Measurements from ENCODE around the gene BMP7. TPM values are rescaled to one million over a fixed set of nuclear protein-coding genes. Genes with fewer than 3 reads are reported as not detected.
"Not testable (repeated sequence)": the region's sequence is repeated elsewhere in the genome, so short reads cannot be mapped to it uniquely, and the experiment has no call there.

Gene BMP7
- total RNA-seq, 4 donors from 2014 or later = 19.2 to 39.2 (median 28.2) TPM

GRCh38 chr20:57158474-57158873, 108.0 kb downstream of the BMP7 start:
- no peaks in the 10 kb centered on the region for H3K27me3 ChIP-seq

GRCh38 chr20:57157787-57158186, 108.7 kb downstream of the BMP7 start:
- DNase-seq (ENCODE audit: low spot score in 2 of 2); H3K36me3 ChIP-seq; H3K4me3 ChIP-seq; H3K27ac ChIP-seq; H3K9me3 ChIP-seq; H3K4me1 ChIP-seq; H3K27me3 ChIP-seq: not testable (repeated sequence)
- WGBS = 71% methylated on average over 9 of the region's 9 CpGs

More at GRCh38 chr20:57158474-57158873, 108.0 kb downstream of the BMP7 start:
- Histone ChIP-seq H3K36me3 (no peaks in the 10 kb centered on the region), H3K4me1 (no peaks in the 10 kb centered on the region), H3K27ac (no peak overlapping the region), H3K4me3 (no peak overlapping the region), H3K9me3 (no peaks in the 10 kb centered on the region)
- DNase-seq (ENCODE audit: low spot score in 2 of 2) = no peak
- no peak for TF ChIP-seq CTCF (IDR thresholded peaks at IDR 0.05)
- TF ChIP-seq EP300 (IDR thresholded peaks at IDR 0.05) = no peak
- TF ChIP-seq POLR2A (IDR thresholded peaks at IDR 0.05) = no peak
- no peak for TF ChIP-seq POLR2AphosphoS5 (IDR thresholded peaks at IDR 0.05)
- 88% methylated on average over 6 of the region's 7 CpGs for WGBS

- Histone ChIP-seq H3K36me3 (no peaks in the 10 kb centered on the region), H3K4me1 (no peaks in the 10 kb centered on the region), H3K27me3 (no peaks in the 10 kb centered on the region), H3K4me3 (no peak overlapping the region), H3K9me3 (no peaks in the 10 kb centered on the region), H3K27ac (no peak overlapping the region)
- no peak for DNase-seq (ENCODE audit: low spot score in 2 of 2)
- 93% methylated on average over 13 of the region's 13 CpGs for WGBS
- TF ChIP-seq POLR2AphosphoS5 (IDR thresholded peaks at IDR 0.05) = no peak
- TF ChIP-seq EP300 (IDR thresholded peaks at IDR 0.05) = no peak
- no peak for TF ChIP-seq CTCF (IDR thresholded peaks at IDR 0.05)
- no peak for TF ChIP-seq POLR2A (IDR thresholded peaks at IDR 0.05)
Measured at GRCh38 chr20:57157106-57157691, 109.2 kb downstream of the BMP7 start.

GRCh38 chr20:57156011-57156729, 110.3 kb downstream of the BMP7 start:
- TF ChIP-seq POLR2AphosphoS5 (IDR thresholded peaks at IDR 0.05) (no peak), EP300 (IDR thresholded peaks at IDR 0.05) (no peak), CTCF (IDR thresholded peaks at IDR 0.05) (no peak), POLR2A (IDR thresholded peaks at IDR 0.05) (no peak)
- 92% methylated on average over 13 of the region's 18 CpGs for WGBS

GRCh38 chr20:57155415-57155814, 111.0 kb downstream of the BMP7 start:
- Histone ChIP-seq H3K4me1 (no peaks in the 10 kb centered on the region), H3K9me3 (no peaks in the 10 kb centered on the region), H3K4me3 (no peak overlapping the region), H3K27ac (no peak overlapping the region), H3K27me3 (peaks cover 3% of the 10 kb centered on the region), H3K36me3 (no peaks in the 10 kb centered on the region)
- WGBS = 75% methylated on average over 8 of the region's 8 CpGs
- DNase-seq (ENCODE audit: low spot score in 2 of 2) = no peak
- TF ChIP-seq EP300 (IDR thresholded peaks at IDR 0.05) = no peak
- TF ChIP-seq CTCF (IDR thresholded peaks at IDR 0.05) = no peak
- TF ChIP-seq POLR2AphosphoS5 (IDR thresholded peaks at IDR 0.05) = no peak

More at GRCh38 chr20:57156011-57156729, 110.3 kb downstream of the BMP7 start:
- H3K27ac ChIP-seq = no peak overlapping the region
- no peaks in the 10 kb centered on the region for H3K36me3 ChIP-seq
- H3K4me3 ChIP-seq = no peak overlapping the region
- DNase-seq (ENCODE audit: low spot score in 2 of 2) = no peak
- H3K4me1 ChIP-seq = no peaks in the 10 kb centered on the region
- no peaks in the 10 kb centered on the region for H3K9me3 ChIP-seq
- H3K27me3 ChIP-seq = peaks cover under 1% of the 10 kb centered on the region
